ENCODE measurements around the gene SERTM1.

DNA sequence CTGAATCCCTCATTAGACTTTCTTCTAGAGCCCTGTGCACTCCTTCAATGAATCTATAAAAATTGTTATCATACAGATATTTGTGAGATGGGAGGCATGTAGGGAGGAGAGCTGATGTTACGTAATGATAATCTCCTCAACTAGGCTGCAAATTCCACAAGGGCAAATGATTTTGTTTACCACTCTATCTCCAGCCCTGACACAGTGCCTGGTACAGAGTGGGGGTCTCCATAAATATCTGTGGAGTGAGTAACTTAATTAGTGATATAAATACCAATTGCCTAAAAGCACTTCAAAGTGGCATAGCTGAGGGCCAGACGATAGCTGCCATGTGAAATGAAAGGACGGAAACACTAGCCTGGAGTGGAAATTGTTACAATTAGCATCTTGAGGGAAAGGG is 54.2 kb downstream of the SERTM1 start:
- TF ChIP-seq EP300 (IDR thresholded peaks at IDR 0.05) (no peak), RFX5 (IDR thresholded peaks at IDR 0.05) (no peak), POLR2A (IDR thresholded peaks at IDR 0.05; ENCODE audit: low read length) (no peak), BHLHE40 (IDR thresholded peaks at IDR 0.05; ENCODE audit: low read depth, low read length) (no peak), RNF2 (IDR thresholded peaks at IDR 0.05; ENCODE audit: borderline replicate concordance, low read depth) (no peak), CTCF (IDR thresholded peaks at IDR 0.05) (no peak), KDM1A (IDR thresholded peaks at IDR 0.05; ENCODE audit: low read depth) (no peak), MYC (IDR thresholded peaks at IDR 0.05; ENCODE audit: borderline replicate concordance, low read length) (no peak), RAD21 (conservative IDR thresholded peaks at IDR 0.05 in 1 of 2, IDR thresholded peaks at IDR 0.05 in 1 of 2) (no peak), SREBF2 (IDR thresholded peaks at IDR 0.05) (no peak), CHD4 (IDR thresholded peaks at IDR 0.05; ENCODE audit: borderline replicate concordance) (no peak)
- TF ChIP-seq, protein P1, sequence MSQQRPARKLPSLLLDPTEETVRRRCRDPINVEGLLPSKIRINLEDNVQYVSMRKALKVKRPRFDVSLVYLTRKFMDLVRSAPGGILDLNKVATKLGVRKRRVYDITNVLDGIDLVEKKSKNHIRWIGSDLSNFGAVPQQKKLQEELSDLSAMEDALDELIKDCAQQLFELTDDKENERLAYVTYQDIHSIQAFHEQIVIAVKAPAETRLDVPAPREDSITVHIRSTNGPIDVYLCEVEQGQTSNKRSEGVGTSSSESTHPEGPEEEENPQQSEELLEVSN (IDR thresholded peaks at IDR 0.05; ENCODE audit: borderline replicate concordance, low read depth): no peak
- TF ChIP-seq, protein P2, sequence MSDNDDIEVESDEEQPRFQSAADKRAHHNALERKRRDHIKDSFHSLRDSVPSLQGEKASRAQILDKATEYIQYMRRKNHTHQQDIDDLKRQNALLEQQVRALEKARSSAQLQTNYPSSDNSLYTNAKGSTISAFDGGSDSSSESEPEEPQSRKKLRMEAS (IDR thresholded peaks at IDR 0.05): no peak
- TF ChIP-seq, protein P3, sequence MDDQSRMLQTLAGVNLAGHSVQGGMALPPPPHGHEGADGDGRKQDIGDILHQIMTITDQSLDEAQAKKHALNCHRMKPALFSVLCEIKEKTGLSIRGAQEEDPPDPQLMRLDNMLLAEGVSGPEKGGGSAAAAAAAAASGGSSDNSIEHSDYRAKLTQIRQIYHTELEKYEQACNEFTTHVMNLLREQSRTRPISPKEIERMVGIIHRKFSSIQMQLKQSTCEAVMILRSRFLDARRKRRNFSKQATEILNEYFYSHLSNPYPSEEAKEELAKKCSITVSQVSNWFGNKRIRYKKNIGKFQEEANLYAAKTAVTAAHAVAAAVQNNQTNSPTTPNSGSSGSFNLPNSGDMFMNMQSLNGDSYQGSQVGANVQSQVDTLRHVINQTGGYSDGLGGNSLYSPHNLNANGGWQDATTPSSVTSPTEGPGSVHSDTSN (IDR thresholded peaks at IDR 0.05): no peak
